SW480 (cell line): Measurements from ENCODE around the gene FAM171A2.
"Not testable (repeated sequence)": the region's sequence is repeated elsewhere in the genome, so short reads cannot be mapped to it uniquely, and the experiment has no call there.

Experiments used
- DNase-seq: peaks from one replicate; pipeline ENCODE4 v3.0.0-alpha.2; 2016; ENCODE audit warnings: low spot score

FAM171A2 gene

DNA sequence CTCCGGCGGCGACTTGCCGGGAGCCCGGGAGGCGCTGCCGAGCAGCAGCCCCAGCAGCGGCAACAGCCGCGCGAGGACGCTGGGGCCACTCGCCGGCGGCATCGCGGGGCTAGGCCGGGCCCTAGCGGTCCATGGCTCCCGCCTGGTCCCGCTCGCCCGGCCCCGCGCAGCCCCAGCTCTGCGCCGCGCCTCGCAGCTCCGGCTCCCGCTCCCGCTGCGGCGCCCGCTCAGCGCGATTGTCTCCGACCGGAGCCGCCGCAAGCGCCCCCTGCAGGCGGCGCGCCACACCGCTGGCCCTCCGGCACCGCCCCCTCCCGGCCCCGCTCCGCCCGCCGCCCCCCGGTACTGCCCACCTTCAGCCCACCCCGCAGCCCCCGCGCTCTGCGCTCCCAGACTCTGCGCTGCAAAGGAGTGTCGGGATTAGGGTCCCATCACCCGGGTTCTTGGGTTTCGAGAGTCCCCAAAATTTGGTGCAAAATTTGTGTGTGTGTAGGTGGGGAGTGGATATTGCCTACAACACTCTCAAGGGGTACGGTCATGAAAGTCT lies at the start of gene FAM171A2:
TSS of gene FAM171A2 (minus strand) at position 241 of the 547 bp plus-strand sequence. CDS start at position 102, 139 bp downstream.
- DNase-seq, result peak; percentile 48

GRCh38 chr17:44409309-44410028 lies 45.8 kb upstream of the FAM171A2 start:
- no peak for DNase-seq

- no peak for DNase-seq
These were observed 45.1 kb upstream of the FAM171A2 start for GRCh38 chr17:44408786-44409185.

- no peak for DNase-seq
These were observed 39.0 kb upstream of the FAM171A2 start for GRCh38 chr17:44402564-44403172.

DNA sequence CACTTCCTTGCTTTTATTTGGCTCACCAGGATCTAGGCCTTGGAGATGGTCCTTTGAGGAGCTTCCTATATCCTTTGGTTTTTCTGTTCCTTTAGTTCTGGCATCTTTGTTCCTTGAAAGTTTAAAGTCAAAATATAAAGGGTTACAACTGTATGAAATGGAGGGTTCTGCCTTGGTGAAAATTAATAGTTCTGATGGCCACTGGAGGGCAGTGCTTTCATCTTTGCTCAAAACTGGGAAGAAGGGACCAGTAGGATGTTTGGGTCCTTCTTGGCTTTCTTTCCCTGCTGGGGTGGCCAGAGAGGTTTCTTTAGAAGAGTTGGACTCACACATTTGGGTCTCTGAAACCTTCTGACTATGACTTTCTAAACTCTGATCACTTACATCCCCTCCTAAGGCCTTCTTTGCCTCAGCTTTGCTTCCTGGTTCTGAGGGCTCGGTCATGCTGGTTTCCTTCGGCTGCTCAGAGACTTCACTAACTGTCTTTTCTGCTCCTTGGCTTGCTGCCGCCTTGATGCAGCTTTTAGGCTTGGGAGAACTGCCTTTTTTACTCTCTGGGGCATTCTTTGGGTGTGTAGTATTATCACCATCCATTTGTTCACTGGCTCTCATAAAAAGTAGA lies 36.7 kb upstream of the FAM171A2 start:
- no peak for DNase-seq

DNA sequence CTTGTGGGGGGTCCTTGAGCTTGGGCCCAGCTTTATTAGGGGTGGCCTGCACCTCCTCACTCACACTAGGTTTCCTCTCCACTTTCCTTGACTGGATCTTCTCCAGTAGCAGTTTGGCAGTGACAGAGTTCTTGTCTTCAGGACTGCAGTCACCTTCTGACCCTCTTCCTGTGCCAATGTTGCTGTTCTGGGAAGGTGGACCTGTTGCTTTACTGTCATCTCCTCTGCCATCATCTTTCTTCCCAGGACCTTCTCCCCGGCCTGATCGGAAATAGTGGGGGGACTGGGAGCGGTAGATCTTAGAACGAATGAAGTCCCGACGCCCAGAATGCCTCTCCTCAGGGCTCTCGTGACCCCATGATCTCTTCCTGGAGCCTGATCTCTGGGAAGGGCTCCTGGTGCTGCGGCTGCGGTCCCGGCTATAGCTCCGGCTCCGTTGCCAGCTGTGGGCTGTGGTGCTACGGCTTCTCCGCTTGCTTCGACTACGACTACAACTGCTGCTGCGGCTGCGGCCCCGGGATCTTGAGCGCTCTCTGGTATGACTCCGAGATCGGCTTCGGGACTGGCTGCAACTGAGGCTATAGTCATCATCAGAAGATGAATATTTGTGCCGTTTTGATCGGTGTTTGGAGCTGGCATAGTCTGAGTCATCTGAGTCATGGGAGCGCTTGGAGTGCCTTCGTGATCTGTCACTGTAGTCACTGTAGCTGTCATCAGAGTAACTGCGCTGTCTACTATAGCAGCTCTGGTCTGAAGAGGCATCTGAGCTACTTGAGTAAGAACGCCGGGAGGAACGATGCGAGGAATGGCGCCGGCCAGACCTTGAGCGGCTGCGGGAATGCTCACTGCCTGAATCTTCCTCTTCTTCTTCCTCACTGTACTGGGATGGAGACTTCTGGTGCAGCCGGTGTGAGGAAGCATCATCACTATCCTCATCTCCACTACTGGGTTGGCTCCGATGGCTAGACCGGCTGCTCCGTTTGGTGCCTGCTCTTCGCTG lies 35.3 kb upstream of the FAM171A2 start:
- DNase-seq, result no peak

GRCh38 chr17:44397479-44398440 lies 34.1 kb upstream of the FAM171A2 start:
- no peak for DNase-seq

GRCh38 chr17:44396946-44397345 lies 33.3 kb upstream of the FAM171A2 start:
- DNase-seq, result no peak

DNA sequence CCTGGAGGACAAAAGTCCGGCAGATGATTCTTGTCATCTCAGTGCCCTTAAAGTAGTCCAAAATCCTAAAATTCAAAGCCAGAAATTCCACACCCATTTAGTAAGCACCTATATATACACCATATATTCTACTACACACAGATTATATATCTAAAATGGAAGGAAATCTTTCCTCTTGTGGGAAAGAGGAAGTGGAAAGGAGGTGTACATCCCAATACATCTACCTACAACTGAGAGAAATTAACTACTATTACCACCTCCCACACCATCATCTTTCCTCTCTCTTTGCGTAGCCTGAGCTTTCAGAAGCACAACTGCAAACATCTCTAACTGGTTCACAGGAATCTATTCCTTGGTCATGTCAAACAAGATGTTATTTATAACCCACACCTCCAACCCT lies 31.2 kb upstream of the FAM171A2 start:
- no peak for DNase-seq

- not testable (repeated sequence) for DNase-seq
These were observed 30.5 kb upstream of the FAM171A2 start for GRCh38 chr17:44394112-44394511.

DNA sequence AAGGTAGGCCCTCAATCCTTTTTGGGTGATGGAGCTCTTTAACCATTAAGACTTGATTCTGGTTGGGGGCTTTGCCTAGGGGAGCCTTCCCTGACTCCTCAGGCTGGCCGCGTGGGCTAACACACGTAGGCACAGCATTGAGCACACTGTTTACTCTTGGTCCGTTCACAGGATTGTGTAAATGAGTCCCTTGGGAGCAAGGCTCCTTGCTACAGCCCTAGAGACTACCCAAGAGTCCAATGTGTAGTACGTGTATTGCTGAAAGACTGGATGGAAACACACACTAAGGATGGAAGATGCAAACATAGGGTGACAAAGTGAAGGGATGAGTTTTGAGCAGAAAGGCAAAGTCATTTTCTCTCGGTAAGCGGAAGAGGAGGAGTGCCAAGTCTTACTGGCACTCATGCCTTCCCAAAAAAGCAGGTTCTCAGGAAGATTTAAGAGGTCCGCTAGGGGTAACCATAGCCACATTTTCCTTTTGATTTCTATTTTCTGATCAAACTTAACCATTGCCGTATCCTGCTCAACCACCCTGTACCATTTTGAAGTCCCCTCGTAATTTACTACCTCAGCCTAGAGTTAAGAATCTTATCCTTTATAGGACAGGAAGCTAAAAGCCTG lies 26.7 kb upstream of the FAM171A2 start:
- DNase-seq, result no peak

DNA sequence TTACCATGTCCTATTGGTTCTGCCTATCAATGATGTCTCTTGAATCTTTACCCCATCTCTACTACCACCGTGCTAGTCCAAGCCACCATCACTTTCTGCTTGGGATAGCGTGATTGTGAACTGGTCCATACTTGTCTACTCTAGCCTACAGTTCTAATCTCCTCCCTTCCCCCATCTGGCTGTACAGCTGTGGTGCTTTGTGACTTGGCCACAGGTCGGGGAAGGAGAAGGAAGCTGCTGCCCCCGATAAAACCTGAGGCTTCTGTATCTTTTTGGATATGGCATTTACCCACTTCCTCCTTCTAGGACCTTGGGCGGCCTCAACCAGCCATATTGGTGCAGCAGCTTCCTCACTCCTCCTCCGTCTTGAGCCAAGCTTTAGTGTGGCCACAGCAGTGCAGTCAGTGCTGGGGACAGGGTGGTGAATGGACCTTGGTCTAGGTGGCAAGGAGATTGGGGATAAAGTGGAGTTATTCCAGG lies 26.1 kb upstream of the FAM171A2 start:
- DNase-seq, result no peak

DNA sequence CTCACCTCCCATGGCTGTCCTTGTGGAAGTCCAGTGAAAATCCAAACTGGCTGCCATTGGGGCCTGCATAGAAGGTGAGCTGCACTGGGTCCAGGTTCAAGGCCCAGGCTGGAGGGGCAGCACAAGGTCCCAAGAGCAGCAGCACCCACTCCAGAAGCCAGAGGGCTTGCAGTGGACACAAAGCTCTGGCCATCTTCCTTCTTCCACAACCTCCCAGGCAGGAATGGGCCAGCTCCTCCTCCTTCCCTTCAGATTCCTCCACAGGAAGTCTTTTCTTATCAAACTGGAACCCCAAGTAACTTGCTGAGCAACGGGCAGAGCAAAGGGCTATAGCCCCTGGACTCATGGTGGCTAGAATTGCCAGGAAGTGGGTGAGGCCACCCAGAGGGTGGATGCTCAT lies 25.6 kb upstream of the FAM171A2 start, which contains the start of gene ITGA2B:
TSS of gene ITGA2B (minus strand) at position 369 of the 400 bp plus-strand sequence. CDS start at position 193, 176 bp downstream.
- no peak for DNase-seq

- DNase-seq, result no peak
These were observed 24.2 kb upstream of the FAM171A2 start for GRCh38 chr17:44387804-44388203.

GRCh38 chr17:44386182-44386525 lies 22.5 kb upstream of the FAM171A2 start:
- DNase-seq, result no peak

- peak; percentile 69 for DNase-seq
These were observed 21.9 kb upstream of the FAM171A2 start for GRCh38 chr17:44385287-44386181.

DNA sequence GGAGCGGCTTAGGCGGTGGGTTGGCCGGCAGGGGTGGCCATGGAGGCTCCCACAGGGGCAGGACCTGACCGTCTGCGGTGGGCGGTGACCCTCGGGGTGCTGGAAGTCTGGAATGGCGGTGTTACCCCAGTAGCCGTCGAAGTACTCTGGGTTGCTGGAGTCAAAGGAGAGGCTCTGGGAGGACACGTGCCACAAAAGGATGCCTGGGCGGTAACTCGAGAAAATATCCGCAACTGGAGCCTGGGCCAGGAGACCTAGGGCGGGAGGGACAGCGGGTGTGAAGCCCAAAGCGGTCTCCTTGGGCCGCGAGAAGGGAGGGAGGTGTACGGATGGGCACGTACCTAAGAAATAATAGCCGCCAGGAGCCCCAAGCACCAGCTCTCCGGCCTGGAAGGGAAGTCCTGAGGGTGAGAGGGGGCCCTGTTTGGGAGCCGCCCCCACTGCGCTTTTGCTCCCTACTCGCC lies 21.2 kb upstream of the FAM171A2 start:
- no peak for DNase-seq

GRCh38 chr17:44384281-44384822 lies 20.7 kb upstream of the FAM171A2 start:
- DNase-seq, result no peak
